SK-N-SH treated with all-trans-retinoic acid at 6 μM for 48 hours (cell line): ENCODE results near the gene ST6GALNAC3.

Experiments used
- CSDC2 ChIP-seq: fragments of 250-450 bp; sonication (Bioruptor Pico); IDR thresholded peaks from 2 replicates; pipeline ENCODE4 v1.5.0; 2020; ENCODE audit warnings: mild to moderate bottlenecking, moderate library complexity
- GLIS3 ChIP-seq: fragments of 250-450 bp; sonication (Bioruptor Pico); IDR thresholded peaks from 2 replicates; pipeline ENCODE4 v1.5.0; 2020; ENCODE audit warnings: mild to moderate bottlenecking, moderate library complexity
- POU6F1 ChIP-seq: fragments of 250-450 bp; sonication (Bioruptor Pico); IDR thresholded peaks from 2 replicates; pipeline ENCODE4 v1.8.0; 2021; ENCODE audit warnings: low read depth, mild to moderate bottlenecking, moderate library complexity, borderline replicate concordance
- RARB ChIP-seq: fragments of 250-450 bp; sonication (Bioruptor Pico); IDR thresholded peaks from 2 replicates; pipeline ENCODE4 v1.8.0; 2021; ENCODE audit warnings: mild to moderate bottlenecking, moderate library complexity
- SNAI2 ChIP-seq: fragments of 250-450 bp; sonication (Bioruptor Pico); IDR thresholded peaks from 2 replicates; pipeline ENCODE4 v1.5.0; 2020; ENCODE audit warnings: mild to moderate bottlenecking, moderate library complexity
- ZFP3 ChIP-seq: fragments of 250-450 bp; sonication (Bioruptor Pico); IDR thresholded peaks from 2 replicates; pipeline ENCODE4 v1.5.0; 2020; ENCODE audit warnings: mild to moderate bottlenecking, moderate library complexity
- TF ChIP-seq, protein P1 (sequence below): fragments of 250-450 bp; sonication (Bioruptor Pico); IDR thresholded peaks from 2 replicates; pipeline ENCODE4 v1.5.1; 2020; ENCODE audit warnings: low read depth, mild to moderate bottlenecking, moderate library complexity

DNA sequence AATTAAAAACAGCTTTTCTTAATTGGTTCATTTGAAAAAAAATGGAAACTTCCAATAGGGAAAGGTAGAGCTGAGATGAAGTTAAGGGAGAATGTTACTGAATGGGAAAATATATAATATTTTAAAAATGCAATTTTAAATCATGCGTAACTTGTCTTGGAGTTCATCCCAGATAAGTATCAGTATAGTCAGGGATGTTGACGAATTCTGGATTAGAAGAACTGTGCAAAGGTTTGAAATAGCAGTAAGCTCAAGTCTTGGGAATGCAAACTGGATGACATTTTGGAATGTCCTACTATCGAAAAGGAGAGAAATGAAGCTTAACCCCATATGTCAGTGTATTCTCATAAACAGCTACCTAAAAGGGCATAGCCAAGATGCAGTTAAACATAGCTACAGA, 4.0 kb upstream of the ST6GALNAC3 start:
- no peak for TF ChIP-seq CSDC2 (CRISPR knock-in tag)
- no peak for TF ChIP-seq RARB (CRISPR knock-in tag)
- no peak for TF ChIP-seq SNAI2 (CRISPR knock-in tag)
- TF ChIP-seq POU6F1 = no peak
- no peak for TF ChIP-seq ZFP3 (CRISPR knock-in tag)
- TF ChIP-seq, protein P1, sequence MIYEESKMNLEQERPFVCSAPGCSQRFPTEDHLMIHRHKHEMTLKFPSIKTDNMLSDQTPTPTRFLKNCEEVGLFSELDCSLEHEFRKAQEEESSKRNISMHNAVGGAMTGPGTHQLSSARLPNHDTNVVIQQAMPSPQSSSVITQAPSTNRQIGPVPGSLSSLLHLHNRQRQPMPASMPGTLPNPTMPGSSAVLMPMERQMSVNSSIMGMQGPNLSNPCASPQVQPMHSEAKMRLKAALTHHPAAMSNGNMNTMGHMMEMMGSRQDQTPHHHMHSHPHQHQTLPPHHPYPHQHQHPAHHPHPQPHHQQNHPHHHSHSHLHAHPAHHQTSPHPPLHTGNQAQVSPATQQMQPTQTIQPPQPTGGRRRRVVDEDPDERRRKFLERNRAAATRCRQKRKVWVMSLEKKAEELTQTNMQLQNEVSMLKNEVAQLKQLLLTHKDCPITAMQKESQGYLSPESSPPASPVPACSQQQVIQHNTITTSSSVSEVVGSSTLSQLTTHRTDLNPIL = no peak
- no peak for TF ChIP-seq GLIS3 (CRISPR knock-in tag)
